Bladder microvascular endothelial cell (primary cell): ENCODE data around the gene OR4S2. TPM values are rescaled to one million over a fixed set of nuclear protein-coding genes. Genes with fewer than 3 reads are reported as not detected.

Source experiments
- total RNA-seq: library from RNA; depleted of rRNA; stranded (reverse); fragments of >200 nt; gene quantifications from 2 replicates; pipeline ENCODE4 v1.2.3, GENCODE V29; 2014

OR4S2 gene
- total RNA-seq: not detected in 2 replicates

GRCh38 chr11:55648027-55648426, at the start of gene OR4S2:
Gene OR4S2 (plus strand): TSS chr11:55648327. CDS start chr11:55650904, 2,577 bp downstream.

GRCh38 chr11:55607545-55607944, 40.6 kb upstream of the OR4S2 start, which contains the start of gene OR4C11:
Gene OR4C11 (minus strand): TSS chr11:55607645. CDS start chr11:55604373, 3,272 bp downstream.

GRCh38 chr11:55634813-55635212, 13.3 kb upstream of the OR4S2 start, which contains the start of gene OR4P4:
Gene OR4P4 (plus strand): TSS chr11:55635113.

GRCh38 chr11:55661901-55662300, 13.8 kb downstream of the OR4S2 start, which contains the start of gene OR4C6:
Gene OR4C6 (plus strand): TSS chr11:55662201. CDS start chr11:55665167, 2,966 bp downstream.

Other genes with a start within 250 kb of the OR4S2 start
- gene OR4C15, start 93.9 kb upstream of the OR4S2 start, total RNA-seq: not detected in 2 replicates
- not detected in 2 replicates for gene OR4C16, start 76.2 kb upstream of the OR4S2 start, total RNA-seq
- not detected in 2 replicates for gene OR4C11, start 40.7 kb upstream of the OR4S2 start, total RNA-seq
- not detected in 2 replicates for gene OR4P4, start 13.2 kb upstream of the OR4S2 start, total RNA-seq
- not detected in 2 replicates for gene OR4C6, start 13.9 kb downstream of the OR4S2 start, total RNA-seq
- gene OR5D13, start 125.1 kb downstream of the OR4S2 start, total RNA-seq: not detected in 2 replicates
- gene OR5D14, start 147.2 kb downstream of the OR4S2 start, total RNA-seq: not detected in 2 replicates
- gene OR5L1, start 163.0 kb downstream of the OR4S2 start, total RNA-seq: not detected in 2 replicates
- gene OR5D18, start 171.3 kb downstream of the OR4S2 start, total RNA-seq: not detected in 2 replicates
- not detected in 2 replicates for gene OR5L2, start 178.9 kb downstream of the OR4S2 start, total RNA-seq
- gene OR5D16, start 190.4 kb downstream of the OR4S2 start, total RNA-seq: not detected in 2 replicates
- not detected in 2 replicates for gene TRIM51, start 235.0 kb downstream of the OR4S2 start, total RNA-seq